ENCODE results near the gene FAM234A.

DNA sequence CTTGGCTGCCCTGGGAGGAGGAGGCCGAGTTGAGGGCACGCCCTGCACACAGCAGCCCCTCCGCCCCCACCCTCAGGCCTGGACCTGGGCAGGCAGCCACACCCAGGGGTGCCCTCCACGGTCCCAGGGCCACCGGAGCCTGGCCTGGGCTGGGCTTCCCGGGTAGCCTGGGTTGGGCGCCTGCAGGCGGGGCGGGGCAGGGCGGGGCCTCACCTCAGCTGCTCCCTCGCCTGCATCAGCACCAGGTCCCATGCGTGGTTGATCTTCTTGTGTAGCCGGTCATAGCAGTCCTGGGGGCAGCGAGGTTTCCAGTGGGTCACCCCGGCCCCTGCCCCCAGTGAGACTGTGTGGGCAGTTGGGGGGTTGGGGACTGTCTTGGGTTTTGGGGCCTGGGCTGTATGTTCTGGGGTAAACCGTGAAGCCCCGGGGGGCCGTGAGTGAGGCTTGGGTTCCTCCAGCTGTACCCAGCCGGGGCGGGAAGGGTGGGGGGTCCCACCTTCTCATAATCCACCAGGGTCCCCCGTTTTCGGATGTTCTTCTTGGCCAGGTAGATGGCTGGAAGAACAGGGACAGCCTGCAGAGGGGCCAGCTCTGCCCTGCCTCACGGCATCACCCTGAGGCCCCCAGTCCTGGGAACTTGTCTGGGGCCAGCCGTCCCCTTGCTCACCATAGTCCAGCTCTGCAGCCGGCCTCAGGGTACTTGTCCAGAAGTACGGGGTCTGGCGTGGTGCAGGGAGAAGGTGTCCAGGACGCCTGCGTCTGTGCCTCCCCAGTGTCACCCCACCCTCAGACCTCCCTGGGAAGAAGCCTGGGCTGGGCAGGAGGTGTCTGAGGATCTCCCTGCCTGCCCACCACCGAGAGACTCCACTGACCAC lies 39.2 kb downstream of the FAM234A start:
- TF ChIP-seq, protein P1, sequence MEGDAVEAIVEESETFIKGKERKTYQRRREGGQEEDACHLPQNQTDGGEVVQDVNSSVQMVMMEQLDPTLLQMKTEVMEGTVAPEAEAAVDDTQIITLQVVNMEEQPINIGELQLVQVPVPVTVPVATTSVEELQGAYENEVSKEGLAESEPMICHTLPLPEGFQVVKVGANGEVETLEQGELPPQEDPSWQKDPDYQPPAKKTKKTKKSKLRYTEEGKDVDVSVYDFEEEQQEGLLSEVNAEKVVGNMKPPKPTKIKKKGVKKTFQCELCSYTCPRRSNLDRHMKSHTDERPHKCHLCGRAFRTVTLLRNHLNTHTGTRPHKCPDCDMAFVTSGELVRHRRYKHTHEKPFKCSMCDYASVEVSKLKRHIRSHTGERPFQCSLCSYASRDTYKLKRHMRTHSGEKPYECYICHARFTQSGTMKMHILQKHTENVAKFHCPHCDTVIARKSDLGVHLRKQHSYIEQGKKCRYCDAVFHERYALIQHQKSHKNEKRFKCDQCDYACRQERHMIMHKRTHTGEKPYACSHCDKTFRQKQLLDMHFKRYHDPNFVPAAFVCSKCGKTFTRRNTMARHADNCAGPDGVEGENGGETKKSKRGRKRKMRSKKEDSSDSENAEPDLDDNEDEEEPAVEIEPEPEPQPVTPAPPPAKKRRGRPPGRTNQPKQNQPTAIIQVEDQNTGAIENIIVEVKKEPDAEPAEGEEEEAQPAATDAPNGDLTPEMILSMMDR (IDR thresholded peaks at IDR 0.05): no peak
- no peak for TF ChIP-seq POLR2A (IDR thresholded peaks at IDR 0.05)

Data from Peyer's patch (tissue), 4 donors.